HCT116 (cell line): ENCODE data around the gene MACF1. TPM values are rescaled to one million over a fixed set of nuclear protein-coding genes. Genes with fewer than 3 reads are reported as not detected.

ENCODE experiments used
- ATAC-seq: fragments of 200-7000 bp; cut with Tn5 transposase; 2 replicates; pipeline ENCODE4 v1.9.1; 2020; ENCODE audit warnings: mild to moderate bottlenecking, moderate library complexity
- BruUV-seq: library from RNA; stranded (reverse); fragments of 400-500 nt; replicated peaks from 2 replicates; lab custom pipeline; 2021; lab: Mats Ljungman, UMichigan
- CTCF ChIA-PET: fragments of 300-600 bp; sonication (Branson Sonifier 250); formaldehyde crosslinking; loops from one replicate; lab custom pipeline; 2021; ENCODE audit warnings: antibody characterized with exemption; lab: Charles Lee
- POLR2A ChIA-PET: fragments of 300-600, 350-600 bp; sonication (Branson Sonifier 250); formaldehyde crosslinking; loops from one replicate; lab custom pipeline; 2021; ENCODE audit warnings: antibody characterized with exemption; lab: Charles Lee
- RAD21 ChIA-PET, 2 experiments: fragments of 300-600 bp; sonication (Branson Sonifier 250); formaldehyde crosslinking; loops; one replicate each; lab custom pipeline; 2023; ENCODE audit warnings: low total read pairs in 2 of 2; ENCODE audit not compliant: uncharacterized antibody in 2 of 2, unreplicated experiment in 2 of 2, low non-redundant PET in 1 of 2; lab: Charles Lee
- DNase-seq: peaks from one replicate; pipeline ENCODE4 v3.0.0-alpha.2; 2010; ENCODE audit warnings: low read depth, low spot score
- H2AFZ ChIP-seq: fragments of 200-600 bp; shearing (Covaris generic), sonication (generic); 2 replicates; pipeline ENCODE4 v1.6.1; 2017; ENCODE audit warnings: low read depth, mixed run types, mixed read lengths, antibody characterized with exemption, low read length; ENCODE audit not compliant: poor library complexity, severe bottlenecking
- H3K27ac ChIP-seq: 2 replicates; pipeline ENCODE4 v1.5.1; 2012; ENCODE audit warnings: low read depth, low read length
- H3K27me3 ChIP-seq: fragments of 200-600 bp; sonication (generic); 2 replicates; pipeline ENCODE4 v1.6.1; 2016; ENCODE audit warnings: mixed run types, low read length, mixed read lengths; ENCODE audit not compliant: insufficient read depth
- H3K36me3 ChIP-seq, 2 experiments: fragments of 200-500 bp in 1 of 2; fragments of 200-600 bp in 1 of 2; sonication (Bioruptor generic) in 1 of 2; sonication (generic) in 1 of 2; 2 replicates each; pipeline versions ENCODE4 v1.5.1 to v1.6.1; 2014 to 2016; ENCODE audit warnings: low read length in 2 of 2, inconsistent platforms in 1 of 2, mixed read lengths in 1 of 2, mixed run types in 1 of 2; ENCODE audit not compliant: insufficient read depth in 2 of 2, control insufficient read depth in 1 of 2
- H3K4me1 ChIP-seq, 2 experiments: fragments of 200-600 bp in 1 of 2; sonication (generic) in 1 of 2; 2 replicates each; pipeline versions ENCODE4 v1.5.1 to v1.6.1; 2012 to 2017; ENCODE audit warnings: low read length in 2 of 2, inconsistent platforms in 1 of 2, mild to moderate bottlenecking in 1 of 2, mixed read lengths in 1 of 2, mixed run types in 1 of 2, moderate library complexity in 1 of 2; ENCODE audit not compliant: insufficient read depth in 2 of 2, control insufficient read depth in 1 of 2
- H3K4me2 ChIP-seq: fragments of 200-600 bp; sonication (generic); 2 replicates; pipeline ENCODE4 v1.6.1; 2017; ENCODE audit warnings: mixed run types, low read length, mixed read lengths
- H3K4me3 ChIP-seq, 2 experiments: fragments of 200-600 bp in 1 of 2; sonication (generic) in 1 of 2; replicated peaks in 1 of 2; 2 replicates each; pipeline ENCODE4 v1.5.1; 2011 to 2016; ENCODE audit warnings: low read length in 2 of 2, control low read depth in 1 of 2, low read depth in 1 of 2, mild to moderate bottlenecking in 1 of 2, mixed read lengths in 1 of 2, mixed run types in 1 of 2
- H3K79me2 ChIP-seq: fragments of 200-600 bp; sonication (generic); 2 replicates; pipeline ENCODE4 v1.6.1; 2017; ENCODE audit warnings: mild to moderate bottlenecking, mixed run types, low read length, moderate library complexity, mixed read lengths; ENCODE audit not compliant: insufficient read depth
- H3K9ac ChIP-seq: fragments of 200-600 bp; sonication (generic); 2 replicates; pipeline ENCODE4 v1.6.1; 2016; ENCODE audit warnings: low read length, mixed read lengths
- H3K9me2 ChIP-seq: fragments of 200-600 bp; sonication (generic), shearing (Covaris generic); 2 replicates; pipeline ENCODE4 v1.6.1; 2017; ENCODE audit warnings: mixed run types, mild to moderate bottlenecking, moderate library complexity; ENCODE audit not compliant: insufficient read depth
- H3K9me3 ChIP-seq, 2 experiments: fragments of 200-500 bp in 1 of 2; fragments of 200-600 bp in 1 of 2; sonication (Bioruptor generic) in 1 of 2; sonication (generic) in 1 of 2; 2 replicates each; pipeline ENCODE4 v1.6.1; 2014 to 2017; ENCODE audit warnings: low read length in 2 of 2, mixed read lengths in 2 of 2, inconsistent platforms in 1 of 2, low read depth in 1 of 2, mild to moderate bottlenecking in 1 of 2, mixed run types in 1 of 2, moderate library complexity in 1 of 2; ENCODE audit not compliant: control insufficient read depth in 1 of 2, insufficient read depth in 1 of 2
- H4K20me1 ChIP-seq: fragments of 200-600 bp; sonication (generic), shearing (Covaris generic); 2 replicates; pipeline ENCODE4 v1.6.1; 2017; ENCODE audit warnings: mixed run types, mild to moderate bottlenecking, moderate library complexity; ENCODE audit not compliant: insufficient read depth
- CBX3 ChIP-seq: IDR thresholded peaks from 2 replicates; pipeline ENCODE4 v1.6.1; 2012; ENCODE audit warnings: low read depth
- CEBPB ChIP-seq: IDR thresholded peaks from 2 replicates; pipeline ENCODE4 v1.6.1; 2012; ENCODE audit warnings: low read depth
- EZH2phosphoT487 ChIP-seq: fragments of 200-600 bp; IDR thresholded peaks from 2 replicates; pipeline ENCODE4 v1.6.1; 2018; ENCODE audit warnings: antibody characterized with exemption, borderline replicate concordance
- POLR2A ChIP-seq: IDR thresholded peaks from 2 replicates; pipeline ENCODE4 v1.7.0; 2011; ENCODE audit warnings: borderline replicate concordance; ENCODE audit not compliant: insufficient read depth, insufficient read length; ENCODE audit errors: extremely low read depth
- POLR2AphosphoS5 ChIP-seq: IDR thresholded peaks from 2 replicates; pipeline ENCODE4 v1.6.1; 2011; ENCODE audit warnings: mild to moderate bottlenecking, low read depth, low read length, moderate library complexity
- RAD21 ChIP-seq: IDR thresholded peaks from 2 replicates; pipeline ENCODE4 v1.6.1; 2012; ENCODE audit warnings: low read depth, mild to moderate bottlenecking
- SIN3A ChIP-seq: IDR thresholded peaks from 2 replicates; pipeline ENCODE4 v1.6.1; 2012; ENCODE audit warnings: low read depth
- SP1 ChIP-seq: IDR thresholded peaks from 2 replicates; pipeline ENCODE4 v1.6.1; 2012; ENCODE audit warnings: low read depth
- SRF ChIP-seq: IDR thresholded peaks from 2 replicates; pipeline ENCODE4 v1.6.1; 2012; ENCODE audit warnings: low read depth
- YY1 ChIP-seq: IDR thresholded peaks from 2 replicates; pipeline ENCODE4 v1.6.1; 2011; ENCODE audit warnings: low read length, low read depth, moderate library complexity, mild to moderate bottlenecking; ENCODE audit not compliant: insufficient replicate concordance; ENCODE audit errors: extremely low read depth
- ZNF274 ChIP-seq: fragments of 200-500 bp; sonication (Bioruptor generic); IDR thresholded peaks from 2 replicates; pipeline ENCODE4 v1.6.1; 2014; ENCODE audit warnings: mild to moderate bottlenecking, low read depth, low read length, inconsistent platforms
- intact Hi-C: fragments of 100-400 bp; cut with micrococcal nuclease; formaldehyde crosslinking; loops from 2 replicates; pipeline ENCODE4 v1.10.0; 2022
- total RNA-seq: library from RNA; stranded (reverse); gene quantifications from one replicate; pipeline ENCODE4 v1.2.1, GENCODE V29; 2021; ENCODE audit not compliant: unreplicated experiment
- TF ChIP-seq, protein P1 (sequence below), 3 experiments: fragments of 200-600 bp in 1 of 3; sonication (generic) in 1 of 3; IDR thresholded peaks in 2 of 3; conservative IDR thresholded peaks in 1 of 3; 2 replicates each; pipeline ENCODE4 v1.5.1; 2012 to 2017; ENCODE audit warnings: low read depth in 2 of 3, low read length in 2 of 3, antibody characterized with exemption in 1 of 3, borderline replicate concordance in 1 of 3, control low read depth in 1 of 3, mild to moderate bottlenecking in 1 of 3, mixed read lengths in 1 of 3, mixed run types in 1 of 3, moderate library complexity in 1 of 3; ENCODE audit not compliant: insufficient read depth in 1 of 3
- TF ChIP-seq, protein P2 (sequence below): IDR thresholded peaks from 2 replicates; pipeline ENCODE4 v1.6.1; 2012
- TF ChIP-seq, protein P3 (sequence below): IDR thresholded peaks from 2 replicates; pipeline ENCODE4 v1.6.1; 2012; ENCODE audit warnings: low read depth
- TF ChIP-seq, protein P4 (sequence below): IDR thresholded peaks from 2 replicates; pipeline ENCODE4 v1.6.1; 2012

Gene MACF1
- total RNA-seq, 1 experiment from 2014 or later = 146 TPM

DNA sequence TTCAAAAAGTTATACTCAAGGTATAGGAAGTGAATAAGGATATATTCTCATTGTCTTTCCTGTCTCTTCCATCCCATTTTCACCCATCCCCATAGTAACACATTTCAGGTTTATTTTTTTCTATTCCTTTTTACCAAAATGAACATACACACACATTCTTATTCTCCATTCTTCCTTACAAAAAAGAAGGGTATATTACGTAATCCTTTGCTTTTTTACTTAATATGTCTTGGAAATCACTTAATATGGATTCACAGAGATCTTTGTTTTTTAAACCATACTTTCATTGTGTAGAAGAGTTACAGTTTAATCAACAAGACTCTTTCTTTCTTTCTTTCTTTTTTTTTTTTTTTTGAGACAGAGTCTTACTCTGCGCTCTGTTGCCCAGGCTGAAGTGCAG, 158.8 kb downstream of the MACF1 start (continued):
- TF ChIP-seq, protein P1, sequence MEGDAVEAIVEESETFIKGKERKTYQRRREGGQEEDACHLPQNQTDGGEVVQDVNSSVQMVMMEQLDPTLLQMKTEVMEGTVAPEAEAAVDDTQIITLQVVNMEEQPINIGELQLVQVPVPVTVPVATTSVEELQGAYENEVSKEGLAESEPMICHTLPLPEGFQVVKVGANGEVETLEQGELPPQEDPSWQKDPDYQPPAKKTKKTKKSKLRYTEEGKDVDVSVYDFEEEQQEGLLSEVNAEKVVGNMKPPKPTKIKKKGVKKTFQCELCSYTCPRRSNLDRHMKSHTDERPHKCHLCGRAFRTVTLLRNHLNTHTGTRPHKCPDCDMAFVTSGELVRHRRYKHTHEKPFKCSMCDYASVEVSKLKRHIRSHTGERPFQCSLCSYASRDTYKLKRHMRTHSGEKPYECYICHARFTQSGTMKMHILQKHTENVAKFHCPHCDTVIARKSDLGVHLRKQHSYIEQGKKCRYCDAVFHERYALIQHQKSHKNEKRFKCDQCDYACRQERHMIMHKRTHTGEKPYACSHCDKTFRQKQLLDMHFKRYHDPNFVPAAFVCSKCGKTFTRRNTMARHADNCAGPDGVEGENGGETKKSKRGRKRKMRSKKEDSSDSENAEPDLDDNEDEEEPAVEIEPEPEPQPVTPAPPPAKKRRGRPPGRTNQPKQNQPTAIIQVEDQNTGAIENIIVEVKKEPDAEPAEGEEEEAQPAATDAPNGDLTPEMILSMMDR (IDR thresholded peaks at IDR 0.05 in 2 of 3, conservative IDR thresholded peaks at IDR 0.05 in 1 of 3; ENCODE audit: borderline replicate concordance in 1 of 3, insufficient read depth in 1 of 3, low read depth in 2 of 3, low read length in 2 of 3) = no peak
- TF ChIP-seq ZNF274 (no peak), SP1 (no peak), EZH2phosphoT487 (no peak), POLR2A (no peak)
- TF ChIP-seq, protein P2, sequence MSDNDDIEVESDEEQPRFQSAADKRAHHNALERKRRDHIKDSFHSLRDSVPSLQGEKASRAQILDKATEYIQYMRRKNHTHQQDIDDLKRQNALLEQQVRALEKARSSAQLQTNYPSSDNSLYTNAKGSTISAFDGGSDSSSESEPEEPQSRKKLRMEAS = no peak
- TF ChIP-seq, all 23 proteins: peak for 0

DNA sequence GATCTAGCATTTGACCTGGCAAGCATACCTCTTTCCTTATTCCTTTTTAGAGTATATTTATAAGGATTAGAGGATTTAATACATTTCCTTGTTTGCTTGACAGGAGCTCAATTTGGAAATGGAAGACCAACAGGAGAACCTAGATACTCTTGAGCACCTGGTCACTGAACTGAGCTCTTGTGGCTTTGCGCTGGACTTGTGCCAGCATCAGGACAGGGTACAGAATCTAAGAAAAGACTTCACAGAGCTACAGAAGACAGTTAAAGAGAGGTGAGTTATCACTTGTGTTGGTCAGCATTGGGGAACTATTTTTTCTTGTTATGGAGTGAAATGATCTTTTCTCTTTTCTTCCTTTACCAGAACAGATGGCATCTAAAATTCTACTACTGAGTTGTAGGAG, 163.6 kb downstream of the MACF1 start:
- no TSS peak for BruUV-seq
- Histone ChIP-seq H3K4me1 (no peaks in the 10 kb centered on the region), H3K9me3 (no peaks in the 10 kb centered on the region), H3K9me2 (no peaks in the 10 kb centered on the region), H3K36me3 (peaks cover 4 to 9% of the 10 kb centered on the region in 2 experiments; a peak in 2 of 4 replicates), H4K20me1 (no peaks in the 10 kb centered on the region), H3K4me3 (no peak overlapping the region), H3K4me2 (no peak overlapping the region), H3K27me3 (no peaks in the 10 kb centered on the region), H3K9ac (no peak overlapping the region), H3K27ac (no peak overlapping the region), H3K79me2 (no peaks in the 10 kb centered on the region), H2AFZ (no peak overlapping the region)
- no peak for TF ChIP-seq RAD21
- TF ChIP-seq SIN3A = no peak
- TF ChIP-seq SRF = no peak
- no peak for TF ChIP-seq CBX3
- TF ChIP-seq, protein P3, sequence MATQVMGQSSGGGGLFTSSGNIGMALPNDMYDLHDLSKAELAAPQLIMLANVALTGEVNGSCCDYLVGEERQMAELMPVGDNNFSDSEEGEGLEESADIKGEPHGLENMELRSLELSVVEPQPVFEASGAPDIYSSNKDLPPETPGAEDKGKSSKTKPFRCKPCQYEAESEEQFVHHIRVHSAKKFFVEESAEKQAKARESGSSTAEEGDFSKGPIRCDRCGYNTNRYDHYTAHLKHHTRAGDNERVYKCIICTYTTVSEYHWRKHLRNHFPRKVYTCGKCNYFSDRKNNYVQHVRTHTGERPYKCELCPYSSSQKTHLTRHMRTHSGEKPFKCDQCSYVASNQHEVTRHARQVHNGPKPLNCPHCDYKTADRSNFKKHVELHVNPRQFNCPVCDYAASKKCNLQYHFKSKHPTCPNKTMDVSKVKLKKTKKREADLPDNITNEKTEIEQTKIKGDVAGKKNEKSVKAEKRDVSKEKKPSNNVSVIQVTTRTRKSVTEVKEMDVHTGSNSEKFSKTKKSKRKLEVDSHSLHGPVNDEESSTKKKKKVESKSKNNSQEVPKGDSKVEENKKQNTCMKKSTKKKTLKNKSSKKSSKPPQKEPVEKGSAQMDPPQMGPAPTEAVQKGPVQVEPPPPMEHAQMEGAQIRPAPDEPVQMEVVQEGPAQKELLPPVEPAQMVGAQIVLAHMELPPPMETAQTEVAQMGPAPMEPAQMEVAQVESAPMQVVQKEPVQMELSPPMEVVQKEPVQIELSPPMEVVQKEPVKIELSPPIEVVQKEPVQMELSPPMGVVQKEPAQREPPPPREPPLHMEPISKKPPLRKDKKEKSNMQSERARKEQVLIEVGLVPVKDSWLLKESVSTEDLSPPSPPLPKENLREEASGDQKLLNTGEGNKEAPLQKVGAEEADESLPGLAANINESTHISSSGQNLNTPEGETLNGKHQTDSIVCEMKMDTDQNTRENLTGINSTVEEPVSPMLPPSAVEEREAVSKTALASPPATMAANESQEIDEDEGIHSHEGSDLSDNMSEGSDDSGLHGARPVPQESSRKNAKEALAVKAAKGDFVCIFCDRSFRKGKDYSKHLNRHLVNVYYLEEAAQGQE = no peak
- TF ChIP-seq, protein P2 = no peak
- no peak for TF ChIP-seq YY1
- TF ChIP-seq CEBPB = no peak
- TF ChIP-seq, protein P4, sequence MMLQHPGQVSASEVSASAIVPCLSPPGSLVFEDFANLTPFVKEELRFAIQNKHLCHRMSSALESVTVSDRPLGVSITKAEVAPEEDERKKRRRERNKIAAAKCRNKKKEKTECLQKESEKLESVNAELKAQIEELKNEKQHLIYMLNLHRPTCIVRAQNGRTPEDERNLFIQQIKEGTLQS = no peak
- no peak for TF ChIP-seq POLR2AphosphoS5
- TF ChIP-seq, protein P1 (IDR thresholded peaks at IDR 0.05 in 2 of 3, conservative IDR thresholded peaks at IDR 0.05 in 1 of 3; ENCODE audit: borderline replicate concordance in 1 of 3, insufficient read depth in 1 of 3, low read depth in 2 of 3, low read length in 2 of 3) = no peak
- TF ChIP-seq POLR2A = no peak
- ChIA-PET POLR2A (no interaction called here), RAD21 (no interaction called here), CTCF (interaction anchor here (1.0 to 1.7 kb wide), 2 partner anchors 10 to 171 kb away, joined by 3 to 7 read pairs; no protein-coding TSS in a partner anchor)
- intact Hi-C loops = no loop called here
- ATAC-seq = no peak
- DNase-seq = no peak
